DMS79 (cell line): ENCODE data around the gene CSF1.
"Not testable (repeated sequence)": the region's sequence is repeated elsewhere in the genome, so short reads cannot be mapped to it uniquely, and the experiment has no call there.

Source experiments
- DNase-seq: peaks from one replicate; lab custom pipeline; 2025; lab: John Stamatoyannopoulos, UW

The CSF1 gene

DNA sequence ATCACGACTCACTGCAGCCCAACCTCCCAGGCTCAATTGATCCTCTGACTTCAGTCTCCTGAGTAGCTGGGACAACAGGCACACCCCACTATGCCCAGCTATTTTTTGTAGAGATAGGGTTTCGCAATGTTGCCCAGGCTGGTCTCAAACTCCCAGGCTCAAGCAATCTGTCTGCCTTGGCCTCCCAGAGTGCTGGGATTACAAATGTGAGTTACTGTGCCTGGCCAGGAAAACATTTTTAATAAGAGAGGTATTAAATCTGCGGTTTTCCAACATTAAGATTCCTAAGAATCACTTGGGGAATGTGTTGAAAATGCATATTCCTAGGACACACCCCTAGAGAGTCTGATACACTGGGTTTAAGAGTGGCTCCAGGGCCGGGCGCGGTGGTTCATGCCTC is 8.7 kb downstream of the CSF1 start:
- no peak for DNase-seq

DNA sequence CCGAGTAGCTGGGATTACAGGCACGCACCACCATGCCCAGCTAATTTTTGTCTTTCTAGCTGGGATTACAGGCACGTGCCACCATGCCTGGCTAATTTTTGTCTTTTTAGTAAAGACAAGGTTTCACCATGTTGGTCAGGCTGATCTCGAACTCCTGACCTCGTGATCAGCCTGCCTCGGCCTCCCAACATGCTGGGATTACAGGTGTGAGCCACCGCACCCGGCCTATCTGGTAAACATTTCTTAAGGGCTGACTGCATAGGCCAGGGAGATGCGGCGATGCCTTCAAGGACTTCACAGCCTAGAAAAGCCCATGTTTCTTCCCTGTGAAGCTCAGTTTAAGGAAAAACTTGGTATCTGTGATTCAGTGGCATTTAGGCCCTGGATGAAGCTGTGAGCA is 9.7 kb downstream of the CSF1 start:
- DNase-seq = not testable (repeated sequence)

- no peak for DNase-seq
These were observed 11.7 kb downstream of the CSF1 start for GRCh38 chr1:109922326-109922725.

DNA sequence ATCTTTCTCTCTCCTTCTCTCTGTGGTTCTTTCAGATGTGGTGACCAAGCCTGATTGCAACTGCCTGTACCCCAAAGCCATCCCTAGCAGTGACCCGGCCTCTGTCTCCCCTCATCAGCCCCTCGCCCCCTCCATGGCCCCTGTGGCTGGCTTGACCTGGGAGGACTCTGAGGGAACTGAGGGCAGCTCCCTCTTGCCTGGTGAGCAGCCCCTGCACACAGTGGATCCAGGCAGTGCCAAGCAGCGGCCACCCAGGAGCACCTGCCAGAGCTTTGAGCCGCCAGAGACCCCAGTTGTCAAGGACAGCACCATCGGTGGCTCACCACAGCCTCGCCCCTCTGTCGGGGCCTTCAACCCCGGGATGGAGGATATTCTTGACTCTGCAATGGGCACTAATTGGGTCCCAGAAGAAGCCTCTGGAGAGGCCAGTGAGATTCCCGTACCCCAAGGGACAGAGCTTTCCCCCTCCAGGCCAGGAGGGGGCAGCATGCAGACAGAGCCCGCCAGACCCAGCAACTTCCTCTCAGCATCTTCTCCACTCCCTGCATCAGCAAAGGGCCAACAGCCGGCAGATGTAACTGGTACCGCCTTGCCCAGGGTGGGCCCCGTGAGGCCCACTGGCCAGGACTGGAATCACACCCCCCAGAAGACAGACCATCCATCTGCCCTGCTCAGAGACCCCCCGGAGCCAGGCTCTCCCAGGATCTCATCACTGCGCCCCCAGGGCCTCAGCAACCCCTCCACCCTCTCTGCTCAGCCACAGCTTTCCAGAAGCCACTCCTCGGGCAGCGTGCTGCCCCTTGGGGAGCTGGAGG is 12.7 kb downstream of the CSF1 start:
- DNase-seq = no peak

GRCh38 chr1:109923946-109924275 is 13.3 kb downstream of the CSF1 start:
- DNase-seq = no peak

DNA sequence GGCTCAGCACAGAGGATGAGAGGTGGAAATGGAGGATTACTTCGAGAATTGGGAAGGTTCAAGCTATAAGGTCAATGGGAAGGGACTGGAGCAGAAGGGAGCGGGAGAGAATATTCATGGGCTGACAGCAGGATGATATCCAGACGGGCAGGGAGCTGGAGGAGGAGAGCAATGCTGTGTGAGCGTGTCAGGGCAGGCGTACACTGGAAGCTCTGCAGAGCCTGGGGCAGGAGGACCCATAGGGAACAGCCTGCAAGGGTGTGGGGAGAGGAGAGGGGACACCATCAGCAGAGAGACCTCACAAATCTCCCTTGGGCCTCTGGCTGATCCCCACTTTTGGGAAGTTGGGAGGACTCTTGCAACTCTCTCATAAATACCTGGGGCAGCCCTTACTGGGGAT is 13.7 kb downstream of the CSF1 start:
- DNase-seq = no peak

- no peak for DNase-seq
These were observed 14.7 kb downstream of the CSF1 start for GRCh38 chr1:109925159-109925990.

DNA sequence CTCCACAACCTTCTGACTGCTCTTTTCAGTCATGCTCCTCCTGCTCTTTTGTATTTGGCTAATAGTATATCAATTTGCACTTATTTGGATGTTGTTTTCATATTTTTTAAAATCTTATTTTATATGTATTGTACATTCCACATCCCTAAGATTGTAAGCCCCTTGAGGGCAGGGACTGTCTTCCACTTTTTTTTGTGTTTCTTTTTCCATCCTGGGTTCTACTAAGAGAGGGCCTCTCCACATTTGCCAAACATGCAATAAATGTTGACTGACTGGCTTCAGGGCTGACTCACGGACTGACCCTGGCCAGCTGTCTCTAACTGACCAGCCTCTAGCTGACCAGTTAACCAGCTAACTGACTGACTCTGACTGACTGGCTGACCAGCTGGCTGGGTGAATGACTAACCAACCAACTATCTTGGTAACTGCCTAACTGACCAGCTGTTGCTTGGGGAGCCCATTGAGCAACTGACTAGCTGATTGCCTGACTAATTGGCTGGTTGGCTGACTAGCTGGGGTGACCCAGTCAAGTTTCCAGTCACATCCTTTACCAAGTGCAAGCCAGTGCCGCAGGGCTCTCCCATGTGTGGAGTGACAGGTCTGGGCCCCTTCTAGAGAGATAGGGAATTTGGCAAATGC is 16.1 kb downstream of the CSF1 start:
- no peak for DNase-seq

- DNase-seq = no peak
These were observed 16.7 kb downstream of the CSF1 start for GRCh38 chr1:109927356-109927755.

DNA sequence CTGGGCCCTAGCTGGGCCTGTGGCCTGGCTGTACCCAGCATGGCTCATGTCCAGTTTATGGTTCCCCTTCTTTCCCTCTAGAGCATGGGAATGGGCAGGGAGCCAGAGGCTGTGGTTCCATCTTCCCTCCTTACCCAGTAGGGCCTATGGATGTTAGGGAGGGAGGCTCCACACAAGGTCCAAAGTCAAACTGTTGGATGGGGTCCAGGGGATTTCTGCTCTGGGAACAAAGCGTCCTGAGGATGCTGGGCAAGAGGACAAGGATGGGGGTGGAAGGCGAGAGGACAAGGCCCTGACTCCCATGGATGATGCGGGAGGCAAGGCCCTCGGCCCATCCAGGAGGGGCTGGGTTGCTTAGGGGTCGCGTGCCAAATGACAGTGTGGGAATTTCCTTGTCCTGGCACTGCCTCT is 17.3 kb downstream of the CSF1 start:
- DNase-seq = no peak

GRCh38 chr1:109928591-109929111 is 18.0 kb downstream of the CSF1 start:
- no peak for DNase-seq

GRCh38 chr1:109929170-109929569 is 18.5 kb downstream of the CSF1 start:
- no peak for DNase-seq

DNA sequence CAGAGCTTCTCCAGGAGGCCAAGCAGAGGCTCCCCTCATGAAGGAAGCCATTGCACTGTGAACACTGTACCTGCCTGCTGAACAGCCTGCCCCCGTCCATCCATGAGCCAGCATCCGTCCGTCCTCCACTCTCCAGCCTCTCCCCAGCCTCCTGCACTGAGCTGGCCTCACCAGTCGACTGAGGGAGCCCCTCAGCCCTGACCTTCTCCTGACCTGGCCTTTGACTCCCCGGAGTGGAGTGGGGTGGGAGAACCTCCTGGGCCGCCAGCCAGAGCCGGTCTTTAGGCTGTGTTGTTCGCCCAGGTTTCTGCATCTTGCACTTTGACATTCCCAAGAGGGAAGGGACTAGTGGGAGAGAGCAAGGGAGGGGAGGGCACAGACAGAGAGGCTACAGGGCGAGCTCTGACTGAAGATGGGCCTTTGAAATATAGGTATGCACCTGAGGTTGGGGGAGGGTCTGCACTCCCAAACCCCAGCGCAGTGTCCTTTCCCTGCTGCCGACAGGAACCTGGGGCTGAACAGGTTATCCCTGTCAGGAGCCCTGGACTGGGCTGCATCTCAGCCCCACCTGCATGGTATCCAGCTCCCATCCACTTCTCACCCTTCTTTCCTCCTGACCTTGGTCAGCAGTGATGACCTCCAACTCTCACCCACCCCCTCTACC is 19.1 kb downstream of the CSF1 start:
- DNase-seq = no peak

DNA sequence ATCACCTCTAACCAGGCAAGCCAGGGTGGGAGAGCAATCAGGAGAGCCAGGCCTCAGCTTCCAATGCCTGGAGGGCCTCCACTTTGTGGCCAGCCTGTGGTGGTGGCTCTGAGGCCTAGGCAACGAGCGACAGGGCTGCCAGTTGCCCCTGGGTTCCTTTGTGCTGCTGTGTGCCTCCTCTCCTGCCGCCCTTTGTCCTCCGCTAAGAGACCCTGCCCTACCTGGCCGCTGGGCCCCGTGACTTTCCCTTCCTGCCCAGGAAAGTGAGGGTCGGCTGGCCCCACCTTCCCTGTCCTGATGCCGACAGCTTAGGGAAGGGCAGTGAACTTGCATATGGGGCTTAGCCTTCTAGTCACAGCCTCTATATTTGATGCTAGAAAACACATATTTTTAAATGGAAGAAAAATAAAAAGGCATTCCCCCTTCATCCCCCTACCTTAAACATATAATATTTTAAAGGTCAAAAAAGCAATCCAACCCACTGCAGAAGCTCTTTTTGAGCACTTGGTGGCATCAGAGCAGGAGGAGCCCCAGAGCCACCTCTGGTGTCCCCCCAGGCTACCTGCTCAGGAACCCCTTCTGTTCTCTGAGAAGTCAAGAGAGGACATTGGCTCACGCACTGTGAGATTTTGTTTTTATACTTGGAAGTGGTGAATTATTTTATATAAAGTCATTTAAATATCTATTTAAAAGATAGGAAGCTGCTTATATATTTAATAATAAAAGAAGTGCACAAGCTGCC is 19.8 kb downstream of the CSF1 start:
- no peak for DNase-seq

DNA sequence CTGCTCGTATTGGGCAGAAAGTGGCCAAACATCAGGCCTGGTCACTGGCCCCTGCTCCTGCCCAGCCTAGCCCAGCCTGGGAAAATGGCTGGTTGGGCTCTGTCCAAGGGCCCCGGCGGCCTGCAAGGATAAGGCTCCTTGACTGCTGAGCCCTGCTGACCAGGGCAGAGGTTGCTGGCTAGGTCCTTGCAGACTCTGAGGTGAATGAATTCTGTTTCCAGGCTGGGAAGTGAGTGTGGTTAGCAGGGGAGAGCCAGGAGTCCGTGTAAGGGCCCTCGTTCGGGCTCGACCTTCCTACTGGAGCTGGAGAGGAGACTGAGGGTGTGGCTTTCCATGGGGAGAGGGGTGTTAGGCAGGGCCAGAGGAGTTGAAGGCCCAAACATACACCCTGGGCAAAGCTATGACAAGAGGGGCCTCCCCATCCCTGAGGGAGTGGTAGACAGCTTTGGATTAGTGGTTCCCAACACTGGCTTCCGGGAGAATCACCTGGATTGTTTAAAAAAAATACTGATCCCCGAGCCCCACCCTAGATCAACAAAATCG is 20.6 kb downstream of the CSF1 start:
- DNase-seq = no peak

- no peak for DNase-seq
These were observed 21.4 kb downstream of the CSF1 start for GRCh38 chr1:109931911-109932636.

- DNase-seq = no peak
These were observed 22.0 kb downstream of the CSF1 start for GRCh38 chr1:109932679-109933078.

DNA sequence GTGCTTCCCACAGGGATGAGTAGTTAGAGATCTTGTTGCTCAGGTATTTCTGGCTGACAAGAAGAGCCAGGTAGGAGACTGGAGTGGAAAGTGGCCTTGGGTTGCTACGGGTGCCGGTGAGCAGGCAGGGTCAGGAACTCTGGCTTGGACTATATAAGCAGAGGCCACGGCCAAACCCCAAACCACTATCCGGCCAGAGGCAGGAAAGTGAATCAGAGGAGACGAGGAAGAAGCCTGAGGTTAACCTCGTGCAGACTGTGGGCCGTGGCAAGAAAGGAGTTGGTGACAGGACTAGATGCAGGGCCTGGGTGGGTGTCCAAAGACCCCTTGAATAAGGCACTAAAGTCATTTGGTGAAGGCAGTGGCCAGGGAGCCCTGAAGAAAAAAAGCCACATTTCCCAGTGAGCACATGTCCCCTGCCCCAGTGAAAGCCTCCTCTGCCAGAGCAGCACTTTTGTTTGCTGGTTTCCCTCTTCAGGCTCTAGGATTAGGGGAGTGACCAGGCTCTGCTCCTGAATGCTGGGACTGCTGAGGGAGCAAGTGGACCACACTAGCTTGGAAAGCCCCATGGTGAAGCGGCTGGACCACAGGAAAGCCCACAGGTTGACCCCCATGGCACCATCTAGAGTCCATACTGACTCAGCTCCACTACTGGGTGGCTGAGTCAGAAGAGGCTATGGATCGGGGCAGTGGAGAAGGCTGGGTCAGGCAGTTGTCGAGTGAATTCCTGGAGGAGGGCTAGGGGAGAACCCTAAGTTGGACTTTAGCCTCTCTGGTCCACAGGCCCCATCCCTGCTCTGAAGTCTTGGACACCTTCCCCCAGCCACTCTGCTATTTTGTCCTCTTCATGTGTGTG is 23.4 kb downstream of the CSF1 start:
- DNase-seq = no peak

DNA sequence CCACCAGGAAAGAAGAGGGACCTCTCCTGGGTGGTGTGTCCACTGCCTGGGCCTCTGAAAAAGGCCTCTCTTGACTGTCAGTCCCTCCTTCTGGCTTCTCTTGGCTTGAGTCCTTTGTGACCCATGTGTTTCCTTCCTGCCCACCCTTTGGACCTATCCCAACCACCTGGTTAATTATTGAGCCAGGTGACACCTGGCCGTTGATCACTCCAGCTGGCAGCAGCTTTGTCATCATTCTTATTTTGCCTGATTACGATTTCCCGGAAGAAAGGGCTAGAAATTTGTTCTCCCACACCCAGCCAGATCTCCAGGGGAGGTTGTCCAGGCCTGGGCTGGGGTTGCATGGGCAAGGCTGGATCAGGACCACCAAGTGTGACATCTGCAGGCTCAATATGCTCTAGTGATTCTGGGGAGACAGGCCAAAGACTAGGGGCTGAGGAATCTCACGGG is 24.8 kb downstream of the CSF1 start:
- DNase-seq = no peak
